Mesenchymal stem cell (in vitro differentiated cells and primary cell): Measurements from ENCODE around the gene HLA-DMA.

Experiments
- DNase-seq: peaks from one replicate; pipeline ENCODE4 v3.0.0-alpha.2; 2013
- H2AFZ ChIP-seq: one replicate; pipeline ENCODE4 v1.6.1; 2013; ENCODE audit warnings: low read depth, mild to moderate bottlenecking, control low read depth, inconsistent platforms, low read length, moderate library complexity
- H2AK5ac ChIP-seq: 2 replicates; pipeline ENCODE4 v1.6.1; 2013; ENCODE audit warnings: low read length, moderate library complexity, mild to moderate bottlenecking, inconsistent platforms; ENCODE audit not compliant: severe bottlenecking
- H2BK120ac ChIP-seq: one replicate; pipeline ENCODE4 v1.6.1; 2013; ENCODE audit warnings: low read depth, mild to moderate bottlenecking, inconsistent platforms, low read length, moderate library complexity
- H2BK12ac ChIP-seq, 2 experiments: one replicate each; pipeline ENCODE4 v1.6.1; 2013; ENCODE audit warnings: inconsistent platforms in 2 of 2, low read length in 2 of 2, mild to moderate bottlenecking in 2 of 2, moderate library complexity in 2 of 2, control low read depth in 1 of 2
- H2BK15ac ChIP-seq: one replicate; pipeline ENCODE4 v1.6.1; 2013; ENCODE audit warnings: mild to moderate bottlenecking, low read depth, inconsistent platforms; ENCODE audit not compliant: poor library complexity, severe bottlenecking
- H2BK5ac ChIP-seq: 2 replicates; pipeline ENCODE4 v1.6.1; 2013; ENCODE audit warnings: low read depth, mild to moderate bottlenecking, low read length, control low read depth, inconsistent platforms; ENCODE audit not compliant: poor library complexity, severe bottlenecking
- H3K14ac ChIP-seq, 2 experiments: one replicate each; pipeline ENCODE4 v1.6.1; 2013; ENCODE audit warnings: inconsistent platforms in 2 of 2, low read length in 2 of 2, control low read depth in 1 of 2, mild to moderate bottlenecking in 1 of 2, moderate library complexity in 1 of 2
- H3K18ac ChIP-seq, 2 experiments: one replicate each; pipeline ENCODE4 v1.6.1; 2013; ENCODE audit warnings: inconsistent platforms in 2 of 2, low read length in 2 of 2, control low read depth in 1 of 2, low read depth in 1 of 2, mild to moderate bottlenecking in 1 of 2
- H3K23ac ChIP-seq, 2 experiments: one replicate each; pipeline ENCODE4 v1.6.1; 2013; ENCODE audit warnings: inconsistent platforms in 2 of 2, low read length in 2 of 2, mild to moderate bottlenecking in 2 of 2, moderate library complexity in 2 of 2, control low read depth in 1 of 2
- H3K27ac ChIP-seq: 2 replicates; pipeline ENCODE4 v1.5.1; 2013; ENCODE audit warnings: mild to moderate bottlenecking, moderate library complexity, low read length, control low read depth, inconsistent platforms; ENCODE audit not compliant: poor library complexity, severe bottlenecking
- H3K27me3 ChIP-seq, 2 experiments: 2 replicates each; pipeline versions ENCODE4 v1.6.1 to v1.7.0; 2013; ENCODE audit warnings: low read length in 2 of 2, mild to moderate bottlenecking in 2 of 2, moderate library complexity in 2 of 2, control low read depth in 1 of 2, inconsistent platforms in 1 of 2; ENCODE audit not compliant: control insufficient read depth in 1 of 2, insufficient read depth in 1 of 2
- H3K36me3 ChIP-seq, 2 experiments: 2 replicates each; pipeline versions ENCODE4 v1.6.1 to v1.7.0; 2013; ENCODE audit warnings: low read length in 2 of 2, control low read depth in 1 of 2, inconsistent platforms in 1 of 2, low read depth in 1 of 2, mild to moderate bottlenecking in 1 of 2; ENCODE audit not compliant: insufficient read depth in 2 of 2, control insufficient read depth in 1 of 2
- H3K4ac ChIP-seq, 2 experiments: one replicate each; pipeline ENCODE4 v1.6.1; 2013; ENCODE audit warnings: inconsistent platforms in 2 of 2, low read length in 2 of 2, mild to moderate bottlenecking in 2 of 2, moderate library complexity in 2 of 2, control low read depth in 1 of 2, low read depth in 1 of 2
- H3K4me1 ChIP-seq: 2 replicates; pipeline ENCODE4 v1.6.1; 2013; ENCODE audit warnings: low read depth, low read length, control low read depth; ENCODE audit not compliant: control insufficient read depth, insufficient read depth
- H3K4me2 ChIP-seq: 2 replicates; pipeline ENCODE4 v1.6.1; 2013; ENCODE audit warnings: low read length, mild to moderate bottlenecking, inconsistent platforms; ENCODE audit not compliant: poor library complexity, severe bottlenecking
- H3K4me3 ChIP-seq, 2 experiments: 2 replicates each; pipeline versions ENCODE4 v1.5.1 to v1.7.0; 2013; ENCODE audit warnings: low read length in 2 of 2, mild to moderate bottlenecking in 2 of 2, control low read depth in 1 of 2, low read depth in 1 of 2; ENCODE audit not compliant: insufficient read depth in 1 of 2
- H3K79me1 ChIP-seq: replicated peaks from 2 replicates; pipeline ENCODE4 v1.6.1; 2013; ENCODE audit warnings: mild to moderate bottlenecking, control low read depth, low read length, inconsistent platforms; ENCODE audit not compliant: poor library complexity, severe bottlenecking
- H3K9ac ChIP-seq: 2 replicates; pipeline ENCODE4 v1.7.0; 2013; ENCODE audit warnings: mild to moderate bottlenecking, low read length, moderate library complexity
- H3K9me3 ChIP-seq: 2 replicates; pipeline ENCODE4 v1.7.0; 2013; ENCODE audit warnings: mild to moderate bottlenecking, low read length; ENCODE audit not compliant: control insufficient read depth
- H4K8ac ChIP-seq: one replicate; pipeline ENCODE4 v1.6.1; 2013; ENCODE audit warnings: inconsistent platforms, mild to moderate bottlenecking, low read length, moderate library complexity
- H4K91ac ChIP-seq: one replicate; pipeline ENCODE4 v1.6.1; 2013; ENCODE audit warnings: mild to moderate bottlenecking, low read length, inconsistent platforms
- WGBS: methylation state at CpG from one replicate; pipeline ENCODE4 v1.1.7; 2013; ENCODE audit warnings: mixed read lengths; 5-methylcytosine and 5-hydroxymethylcytosine counted together

Gene HLA-DMA

GRCh38 chr6:32932132-32932868 lies 20.6 kb downstream of the HLA-DMA start:
- peaks cover 0 to 14% of the 10 kb centered on the region in 2 experiments for H3K27me3 ChIP-seq
- no peak overlapping the region for H2BK15ac ChIP-seq

GRCh38 chr6:32931211-32931610 lies 21.7 kb downstream of the HLA-DMA start:
- no peak overlapping the region for H3K4ac ChIP-seq
- no peak overlapping the region for H3K23ac ChIP-seq
- no peak overlapping the region for H3K4me3 ChIP-seq
- H3K4me1 ChIP-seq = no peaks in the 10 kb centered on the region
- no peak overlapping the region for H3K18ac ChIP-seq
- no peak overlapping the region for H2BK12ac ChIP-seq
- DNase-seq = no peak
- no peak overlapping the region for H3K9ac ChIP-seq
- H3K9me3 ChIP-seq = no peaks in the 10 kb centered on the region
- peak overlapping the region in 1 of 2 experiments; percentile 26 for H3K14ac ChIP-seq
- H2BK15ac ChIP-seq = no peak overlapping the region
- no peak overlapping the region for H2AK5ac ChIP-seq
- no peaks in the 10 kb centered on the region for H3K79me1 ChIP-seq
- H3K36me3 ChIP-seq = no peaks in the 10 kb centered on the region
- H2BK5ac ChIP-seq = no peak overlapping the region
- H4K8ac ChIP-seq = no peak overlapping the region
- no peak overlapping the region for H3K4me2 ChIP-seq
- H2AFZ ChIP-seq = no peak overlapping the region
- 0% methylated on average over 1 of the region's 1 CpG for WGBS
- no peak overlapping the region for H2BK120ac ChIP-seq
- H3K27ac ChIP-seq = no peak overlapping the region
- peaks cover 0 to 10% of the 10 kb centered on the region in 2 experiments for H3K27me3 ChIP-seq
- H4K91ac ChIP-seq = no peak overlapping the region

More at GRCh38 chr6:32932132-32932868, 20.6 kb downstream of the HLA-DMA start:
- Histone ChIP-seq H3K9ac (no peak overlapping the region), H4K8ac (no peak overlapping the region), H3K18ac (no peak overlapping the region), H3K4me3 (no peak overlapping the region), H3K4ac (no peak overlapping the region), H3K14ac (no peak overlapping the region), H3K4me2 (no peak overlapping the region), H2BK12ac (no peak overlapping the region), H3K27ac (no peak overlapping the region), H3K4me1 (no peaks in the 10 kb centered on the region), H2BK120ac (no peak overlapping the region), H2AK5ac (no peak overlapping the region), H3K9me3 (no peaks in the 10 kb centered on the region), H3K36me3 (peaks cover 0 to 4% of the 10 kb centered on the region in 2 experiments), H4K91ac (no peak overlapping the region), H3K79me1 (no peaks in the 10 kb centered on the region), H2BK5ac (no peak overlapping the region), H2AFZ (no peak overlapping the region), H3K23ac (no peak overlapping the region)
- 85% methylated on average over 7 of the region's 7 CpGs for WGBS
- DNase-seq = peak; percentile 42

- DNase-seq = no peak
- Histone ChIP-seq H2AK5ac (no peak overlapping the region), H3K79me1 (no peaks in the 10 kb centered on the region), H2BK5ac (no peak overlapping the region), H3K4me3 (no peak overlapping the region), H3K36me3 (no peaks in the 10 kb centered on the region), H3K4me2 (no peak overlapping the region), H2BK12ac (no peak overlapping the region), H3K9ac (no peak overlapping the region), H3K27ac (no peak overlapping the region), H3K4me1 (no peaks in the 10 kb centered on the region), H3K23ac (no peak overlapping the region), H2AFZ (no peak overlapping the region), H3K18ac (no peak overlapping the region), H4K8ac (no peak overlapping the region), H3K4ac (no peak overlapping the region), H3K14ac (no peak overlapping the region), H2BK120ac (no peak overlapping the region), H4K91ac (no peak overlapping the region), H2BK15ac (no peak overlapping the region), H3K9me3 (no peaks in the 10 kb centered on the region), H3K27me3 (peaks cover 0 to 3% of the 10 kb centered on the region in 2 experiments)
- 70% methylated on average over 2 of the region's 2 CpGs for WGBS
These were observed 30.8 kb downstream of the HLA-DMA start for GRCh38 chr6:32922083-32922482.

- WGBS = no CpG with 5 or more reads among the region's 2 CpGs
- H3K79me1 ChIP-seq = no peaks in the 10 kb centered on the region
- no peak overlapping the region for H4K91ac ChIP-seq
- no peak overlapping the region for H3K27ac ChIP-seq
- H3K4me2 ChIP-seq = no peak overlapping the region
- no peaks in the 10 kb centered on the region for H3K9me3 ChIP-seq
- no peak overlapping the region for H2AK5ac ChIP-seq
- H4K8ac ChIP-seq = no peak overlapping the region
- no peak overlapping the region for H2BK15ac ChIP-seq
- no peak overlapping the region for H3K4me3 ChIP-seq
- no peaks in the 10 kb centered on the region for H3K36me3 ChIP-seq
- H2AFZ ChIP-seq = no peak overlapping the region
- H3K4me1 ChIP-seq = no peaks in the 10 kb centered on the region
- H3K27me3 ChIP-seq = peaks cover 0 to 3% of the 10 kb centered on the region in 2 experiments
- no peak overlapping the region for H2BK5ac ChIP-seq
- H3K4ac ChIP-seq = no peak overlapping the region
- DNase-seq = no peak
- no peak overlapping the region for H3K14ac ChIP-seq
- H2BK12ac ChIP-seq = no peak overlapping the region
- no peak overlapping the region for H3K23ac ChIP-seq
- H3K18ac ChIP-seq = no peak overlapping the region
- H3K9ac ChIP-seq = no peak overlapping the region
- no peak overlapping the region for H2BK120ac ChIP-seq
These were observed 32.2 kb downstream of the HLA-DMA start for GRCh38 chr6:32920715-32921114.
